Endodermal cell (in vitro differentiated cells): ENCODE measurements around the gene CHD9. TPM values are rescaled to one million over a fixed set of nuclear protein-coding genes. Genes with fewer than 3 reads are reported as not detected.

Experiments
- DNase-seq: peaks from one replicate; pipeline ENCODE4 v3.0.0-alpha.2; 2017
- H3K27ac ChIP-seq: 2 replicates; pipeline ENCODE4 v1.5.1; 2013; ENCODE audit warnings: mild to moderate bottlenecking, low read depth, low read length, moderate library complexity
- H3K27me3 ChIP-seq: 2 replicates; pipeline ENCODE4 v1.6.1; 2013; ENCODE audit warnings: mild to moderate bottlenecking, low read length, moderate library complexity; ENCODE audit not compliant: insufficient read depth, control insufficient read depth, poor library complexity, severe bottlenecking
- H3K36me3 ChIP-seq: 2 replicates; pipeline ENCODE4 v1.7.0; 2013; ENCODE audit warnings: mild to moderate bottlenecking, low read length, moderate library complexity; ENCODE audit not compliant: control insufficient read depth, insufficient read depth
- H3K4me1 ChIP-seq: one replicate; pipeline ENCODE4 v1.7.0; 2013; ENCODE audit warnings: low read length; ENCODE audit not compliant: control insufficient read depth, insufficient read depth
- H3K4me3 ChIP-seq: 2 replicates; pipeline ENCODE4 v1.5.1; 2013; ENCODE audit warnings: mild to moderate bottlenecking, low read length, moderate library complexity
- H3K9ac ChIP-seq: 2 replicates; pipeline ENCODE4 v1.6.1; 2013; ENCODE audit warnings: mild to moderate bottlenecking, low read length, moderate library complexity; ENCODE audit not compliant: poor library complexity, severe bottlenecking; ENCODE audit errors: extremely low read depth
- H3K9me3 ChIP-seq: 2 replicates; pipeline ENCODE4 v1.6.1; 2013; ENCODE audit warnings: mild to moderate bottlenecking, low read length, moderate library complexity; ENCODE audit not compliant: control insufficient read depth
- H3K27ac Mint-ChIP-seq: 2 replicates; pipeline ENCODE4 v1.8.0; 2020; ENCODE audit warnings: mixed read lengths
- H3K27me3 Mint-ChIP-seq: 2 replicates; pipeline ENCODE4 v1.8.0; 2021; ENCODE audit warnings: mild to moderate bottlenecking, mixed read lengths; ENCODE audit not compliant: insufficient read depth
- H3K36me3 Mint-ChIP-seq: 2 replicates; pipeline ENCODE4 v1.8.0; 2020; ENCODE audit warnings: low read depth, mixed read lengths
- H3K4me1 Mint-ChIP-seq: 2 replicates; pipeline ENCODE4 v1.8.0; 2020; ENCODE audit warnings: mixed read lengths
- H3K4me3 Mint-ChIP-seq: 2 replicates; pipeline ENCODE4 v1.8.0; 2020; ENCODE audit warnings: mild to moderate bottlenecking, moderate library complexity, mixed read lengths
- H3K9me3 Mint-ChIP-seq: 2 replicates; pipeline ENCODE4 v1.8.0; 2020; ENCODE audit warnings: mild to moderate bottlenecking, mixed read lengths
- WGBS, 2 experiments: methylation state at CpG; one replicate each; pipeline versions ENCODE4 v1.1.5 to v1.1.7; 2013; ENCODE audit warnings: missing lambda C conversion rate in 2 of 2, mixed read lengths in 1 of 2; ENCODE audit not compliant: insufficient coverage in 1 of 2, insufficient read length in 1 of 2; 5-methylcytosine and 5-hydroxymethylcytosine counted together
- total RNA-seq, 2 donors: library from RNA; stranded (reverse); fragmentation: NEBNext Ultra II Directional in 1 of 2; extraction: Animal tissue kit (Norgen Biotek cat#: 25700) in 1 of 2; gene quantifications; 2 replicates in 1 of 2; 3 replicates in 1 of 2; pipeline ENCODE4 v1.2.1, GENCODE V29; 2021
- TF ChIP-seq, protein P1 (sequence below): fragments of 200-600 bp; sonication (generic); conservative IDR thresholded peaks from 2 replicates; pipeline ENCODE4 v1.5.0; 2021; ENCODE audit warnings: antibody characterized with exemption, mild to moderate bottlenecking

The CHD9 gene
- total RNA-seq, 2 donors from 2014 or later = 36.8 to 40.5 TPM

DNA sequence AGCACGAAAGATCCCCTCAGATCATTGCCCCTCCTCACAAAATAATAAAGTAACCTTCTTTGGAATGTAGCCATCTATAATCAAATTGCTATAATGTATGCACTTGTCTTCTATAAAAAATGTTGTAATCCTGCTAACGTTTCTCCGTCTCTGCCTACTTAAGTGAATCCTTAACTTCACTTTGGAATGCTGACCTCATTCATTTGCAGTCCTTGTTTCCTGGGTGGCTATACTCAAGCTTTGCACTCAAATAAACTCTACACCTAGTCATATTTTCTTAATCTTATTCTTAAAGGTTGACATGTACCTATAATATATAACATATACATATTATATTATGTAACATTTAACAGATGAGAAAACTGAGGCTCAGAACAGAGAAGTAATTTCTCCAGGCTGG is 24.8 kb upstream of the CHD9 start:
- no peak for DNase-seq
- Histone ChIP-seq H3K9me3 (peaks cover 17% of the 10 kb centered on the region), H3K27ac (no peak overlapping the region), H3K9ac (no peak overlapping the region), H3K4me3 (no peak overlapping the region), H3K27me3 (no peaks in the 10 kb centered on the region), H3K4me1 (no peaks in the 10 kb centered on the region), H3K36me3 (no peaks in the 10 kb centered on the region)
- H3K4me1 Mint-ChIP-seq = peaks cover 6% of the 10 kb centered on the region
- H3K27ac Mint-ChIP-seq = no peak overlapping the region
- peaks cover 8% of the 10 kb centered on the region for H3K27me3 Mint-ChIP-seq
- peaks cover 19% of the 10 kb centered on the region for H3K9me3 Mint-ChIP-seq
- peaks cover 9% of the 10 kb centered on the region for H3K36me3 Mint-ChIP-seq
- no peak overlapping the region for H3K4me3 Mint-ChIP-seq
- WGBS, 2 experiments = 83% methylated on average over 2 to 3 of the region's 3 CpGs
- TF ChIP-seq, protein P1, sequence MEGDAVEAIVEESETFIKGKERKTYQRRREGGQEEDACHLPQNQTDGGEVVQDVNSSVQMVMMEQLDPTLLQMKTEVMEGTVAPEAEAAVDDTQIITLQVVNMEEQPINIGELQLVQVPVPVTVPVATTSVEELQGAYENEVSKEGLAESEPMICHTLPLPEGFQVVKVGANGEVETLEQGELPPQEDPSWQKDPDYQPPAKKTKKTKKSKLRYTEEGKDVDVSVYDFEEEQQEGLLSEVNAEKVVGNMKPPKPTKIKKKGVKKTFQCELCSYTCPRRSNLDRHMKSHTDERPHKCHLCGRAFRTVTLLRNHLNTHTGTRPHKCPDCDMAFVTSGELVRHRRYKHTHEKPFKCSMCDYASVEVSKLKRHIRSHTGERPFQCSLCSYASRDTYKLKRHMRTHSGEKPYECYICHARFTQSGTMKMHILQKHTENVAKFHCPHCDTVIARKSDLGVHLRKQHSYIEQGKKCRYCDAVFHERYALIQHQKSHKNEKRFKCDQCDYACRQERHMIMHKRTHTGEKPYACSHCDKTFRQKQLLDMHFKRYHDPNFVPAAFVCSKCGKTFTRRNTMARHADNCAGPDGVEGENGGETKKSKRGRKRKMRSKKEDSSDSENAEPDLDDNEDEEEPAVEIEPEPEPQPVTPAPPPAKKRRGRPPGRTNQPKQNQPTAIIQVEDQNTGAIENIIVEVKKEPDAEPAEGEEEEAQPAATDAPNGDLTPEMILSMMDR = no peak

DNA sequence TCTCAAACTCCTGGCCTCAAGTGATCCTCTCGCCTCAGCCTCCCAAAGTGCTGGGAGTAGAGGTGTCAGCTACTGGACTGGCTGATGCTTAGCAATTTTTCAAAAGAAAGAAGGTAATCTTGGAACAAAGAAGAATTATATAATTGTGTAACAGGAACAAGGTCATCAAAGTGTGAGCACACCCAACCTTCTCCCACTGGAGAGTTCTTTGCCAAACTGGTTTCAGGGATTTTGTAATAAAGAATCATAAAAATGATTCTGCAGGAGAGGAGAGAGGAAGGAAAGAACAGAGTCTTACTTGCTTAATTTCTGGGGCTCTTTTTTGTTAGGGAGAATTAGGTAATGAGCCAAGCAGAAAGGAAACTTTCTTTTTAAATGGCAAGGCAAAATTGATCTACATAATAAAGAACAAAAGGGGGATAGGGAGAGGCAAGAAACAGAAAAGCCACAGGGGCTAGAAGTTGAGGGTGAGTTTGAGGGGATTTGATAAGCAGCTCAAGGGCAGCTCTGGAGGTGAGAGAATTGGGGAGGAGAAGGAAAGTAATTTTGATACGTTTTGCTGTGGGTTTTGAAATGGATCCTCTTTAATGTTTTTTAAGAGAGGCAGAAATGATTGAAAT is 23.4 kb upstream of the CHD9 start:
- TF ChIP-seq, protein P1 = no peak
- no peaks in the 10 kb centered on the region for H3K36me3 ChIP-seq
- 50% methylated on average over 2 of the region's 2 CpGs for WGBS, 2 experiments
- peaks cover 8% of the 10 kb centered on the region for H3K27me3 Mint-ChIP-seq
- H3K4me1 ChIP-seq = no peaks in the 10 kb centered on the region
- no peak for DNase-seq
- peaks cover 17% of the 10 kb centered on the region for H3K9me3 ChIP-seq
- peak overlapping the region; percentile 26 for H3K27ac Mint-ChIP-seq
- peaks cover 9% of the 10 kb centered on the region for H3K36me3 Mint-ChIP-seq
- H3K4me3 ChIP-seq = no peak overlapping the region
- no peaks in the 10 kb centered on the region for H3K27me3 ChIP-seq
- peaks cover 6% of the 10 kb centered on the region for H3K4me1 Mint-ChIP-seq
- peaks cover 19% of the 10 kb centered on the region for H3K9me3 Mint-ChIP-seq
- no peak overlapping the region for H3K4me3 Mint-ChIP-seq
- no peak overlapping the region for H3K27ac ChIP-seq
- no peak overlapping the region for H3K9ac ChIP-seq

DNA sequence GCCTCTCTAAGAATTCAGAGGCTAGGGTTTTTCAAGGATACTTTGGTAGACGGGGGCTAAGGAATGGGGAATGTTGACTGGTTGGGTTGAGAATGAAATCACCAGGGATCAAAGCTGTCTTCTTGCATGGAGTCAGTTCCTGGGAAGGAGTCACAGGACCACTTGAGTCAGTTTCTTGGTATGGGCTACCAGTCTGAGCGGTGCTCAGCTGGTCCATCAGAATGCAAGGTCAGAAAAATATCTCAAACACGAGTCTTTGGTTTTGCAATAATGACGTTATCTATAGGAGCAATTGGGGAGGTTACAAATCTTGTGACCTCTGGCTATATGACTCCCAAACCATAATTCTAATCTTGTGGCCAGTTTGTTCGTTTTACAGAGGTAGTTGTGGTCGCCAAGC is 20.5 kb upstream of the CHD9 start:
- H3K27ac ChIP-seq = no peak overlapping the region
- WGBS, 2 experiments = 77 to 83% methylated on average over 3 to 5 of the region's 6 CpGs
- peaks cover 17% of the 10 kb centered on the region for H3K9me3 ChIP-seq
- Mint-ChIP-seq H3K4me3 (no peak overlapping the region), H3K9me3 (peaks cover 19% of the 10 kb centered on the region), H3K36me3 (peaks cover 14% of the 10 kb centered on the region), H3K4me1 (peaks cover 20% of the 10 kb centered on the region), H3K27me3 (peaks cover 8% of the 10 kb centered on the region), H3K27ac (no peak overlapping the region)
- H3K9ac ChIP-seq = no peak overlapping the region
- H3K4me1 ChIP-seq = peaks cover 7% of the 10 kb centered on the region
- no peak overlapping the region for H3K4me3 ChIP-seq
- no peaks in the 10 kb centered on the region for H3K36me3 ChIP-seq
- H3K27me3 ChIP-seq = no peaks in the 10 kb centered on the region
- no peak for DNase-seq
- TF ChIP-seq, protein P1 = no peak
